Fibroblast of lung (primary cell): Measurements from ENCODE around the gene MT1X. TPM values are rescaled to one million over a fixed set of nuclear protein-coding genes. Genes with fewer than 3 reads are reported as not detected.

Source experiments
- DNase-seq, 2 donors: peaks; one replicate each; pipeline versions ENCODE4 v3.0.0 to v3.0.0-alpha.2; 2010; ENCODE audit warnings: low read depth in 2 of 2
- H2AFZ ChIP-seq: 2 replicates; pipeline ENCODE4 v1.5.1; 2012; ENCODE audit warnings: low read length, control low read depth, inconsistent platforms
- H3K27ac ChIP-seq: 2 replicates; pipeline ENCODE4 v1.5.1; 2011; ENCODE audit warnings: low read length, control low read depth; ENCODE audit not compliant: insufficient read depth
- H3K27me3 ChIP-seq: 2 replicates; pipeline ENCODE4 v1.5.1; 2011; ENCODE audit warnings: mild to moderate bottlenecking, low read length; ENCODE audit not compliant: control insufficient read depth, insufficient read depth
- H3K36me3 ChIP-seq: 2 replicates; pipeline ENCODE4 v1.5.1; 2011; ENCODE audit warnings: low read length; ENCODE audit not compliant: control insufficient read depth, insufficient read depth
- H3K4me1 ChIP-seq: 2 replicates; pipeline ENCODE4 v1.5.1; 2011; ENCODE audit warnings: low read length; ENCODE audit not compliant: control insufficient read depth, insufficient read depth; ENCODE audit errors: extremely low read depth
- H3K4me2 ChIP-seq: 2 replicates; pipeline ENCODE4 v1.5.1; 2011; ENCODE audit warnings: low read length, control low read depth; ENCODE audit not compliant: insufficient read depth; ENCODE audit errors: extremely low read depth
- H3K4me3 ChIP-seq, 4 experiments: fragments of 200-600 bp in 1 of 4; sonication (generic) in 1 of 4; replicated peaks in 1 of 4; 2 replicates each; pipeline ENCODE4 v1.5.1; 2011 to 2016; ENCODE audit warnings: low read length in 4 of 4, low read depth in 3 of 4, mild to moderate bottlenecking in 3 of 4, control low read depth in 2 of 4, inconsistent platforms in 1 of 4, mixed read lengths in 1 of 4; ENCODE audit not compliant: insufficient read depth in 1 of 4; ENCODE audit errors: control extremely low read depth in 1 of 4
- H3K79me2 ChIP-seq: 2 replicates; pipeline ENCODE4 v1.5.1; 2012; ENCODE audit warnings: mild to moderate bottlenecking, low read length, inconsistent platforms; ENCODE audit not compliant: control insufficient read depth, insufficient read depth
- H3K9ac ChIP-seq: 2 replicates; pipeline ENCODE4 v1.5.1; 2011; ENCODE audit warnings: mild to moderate bottlenecking, low read length, control low read depth; ENCODE audit not compliant: insufficient read depth
- H3K9me3 ChIP-seq: 2 replicates; pipeline ENCODE4 v1.5.1; 2012; ENCODE audit warnings: low read depth, low read length; ENCODE audit not compliant: control insufficient read depth, insufficient read depth
- H4K20me1 ChIP-seq: 2 replicates; pipeline ENCODE4 v1.5.1; 2011; ENCODE audit warnings: low read length; ENCODE audit not compliant: control insufficient read depth, insufficient read depth; ENCODE audit errors: extremely low read depth
- EZH2 ChIP-seq: IDR thresholded peaks from 2 replicates; pipeline ENCODE4 v1.5.1; 2012; ENCODE audit warnings: low read length, control low read depth, mild to moderate bottlenecking; ENCODE audit errors: missing control alignments
- polyA plus RNA-seq, 2 donors: library from polyadenylated mRNA; depleted of rRNA in 1 of 2; stranded (reverse) in 1 of 2; unstranded in 1 of 2; fragments of >200 nt; gene quantifications; 2 replicates each; pipeline ENCODE4 v1.2.1, GENCODE V29; 2011 to 2012; ENCODE audit warnings: missing spikeins in 1 of 2
- total RNA-seq: library from RNA; depleted of rRNA; stranded (reverse); fragments of >200 nt; gene quantifications from 2 replicates; pipeline ENCODE4 v1.2.1, GENCODE V29; 2014
- TF ChIP-seq, protein P1 (sequence below), 2 donors: IDR thresholded peaks in 1 of 2; conservative IDR thresholded peaks in 1 of 2; 1 replicate in 1 of 2; 2 replicates in 1 of 2; pipeline ENCODE4 v1.5.1; 2011 to 2012; ENCODE audit warnings: low read length in 2 of 2, control low read depth in 1 of 2, inconsistent platforms in 1 of 2, low read depth in 1 of 2, mild to moderate bottlenecking in 1 of 2

MT1X gene
- total and polyA plus RNA-seq, 2 donors (not counting 1 experiment from before 2014, with no cell fraction given): 137 to 242 TPM

DNA sequence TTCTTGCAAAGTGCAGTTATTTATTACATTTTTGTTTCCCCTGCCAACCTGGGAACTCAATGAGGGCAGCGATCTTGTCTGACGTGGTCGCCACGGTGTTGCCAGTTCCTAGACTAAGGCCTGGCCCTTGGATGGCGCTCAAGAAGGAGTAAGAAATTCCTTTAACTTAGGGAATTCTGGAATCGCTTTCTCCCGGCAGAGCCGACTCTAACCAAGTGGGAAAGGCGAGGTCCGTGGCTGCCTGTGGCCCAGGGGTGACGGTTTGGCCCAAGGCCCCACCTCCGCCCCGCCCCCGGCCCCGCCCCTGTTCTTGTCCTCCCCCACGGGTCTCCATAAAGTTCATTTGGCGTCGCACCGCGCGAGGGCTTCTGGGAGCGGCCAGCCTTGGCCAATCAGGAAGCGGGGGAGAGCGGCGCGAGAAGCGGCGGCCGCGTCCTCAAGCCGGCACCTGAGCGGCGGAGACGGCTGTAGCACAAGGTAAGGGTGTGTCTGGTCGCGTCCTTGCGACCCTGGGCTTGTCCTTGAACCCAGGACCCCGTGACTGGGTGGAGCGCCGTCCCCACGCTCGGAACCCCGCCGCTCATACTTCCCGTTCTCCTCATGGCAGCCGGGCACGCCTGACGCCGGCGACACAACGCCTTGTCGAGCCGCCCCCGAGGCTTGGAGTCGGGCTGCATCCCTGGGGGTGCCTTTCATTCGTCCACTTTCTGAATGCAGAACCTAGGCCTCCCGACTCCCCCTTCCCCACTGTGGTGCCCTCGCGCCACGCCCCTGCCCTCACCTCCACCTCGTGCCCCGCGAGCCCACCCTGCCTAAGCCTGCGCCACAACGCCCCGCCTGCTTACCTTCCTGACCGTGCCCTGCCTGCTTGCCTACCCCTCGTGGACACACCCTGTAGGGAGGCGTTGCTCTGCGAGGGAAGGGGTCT lies 47.7 kb downstream of the MT1X start, which contains the start of gene NUP93:
NUP93 (plus strand) TSS at position 395 of the 928 bp plus-strand sequence. CDS start 18,119 bp downstream, outside the sequence.
- Histone ChIP-seq H3K4me3 (peak within 1 kb of the TSS; percentile 87 to 96 (median 94)), H3K4me1 (peaks cover 4% of the 10 kb centered on the region), H3K79me2 (peaks cover 46% of the 10 kb centered on the region), H3K36me3 (no peaks in the 10 kb centered on the region), H3K9ac (peak within 1 kb of the TSS; percentile 90), H3K27ac (peak within 1 kb of the TSS; percentile 93), H2AFZ (peak within 1 kb of the TSS; percentile 99), H3K4me2 (peak within 1 kb of the TSS; percentile 99), H3K27me3 (no peaks in the 10 kb centered on the region), H3K9me3 (no peaks in the 10 kb centered on the region), H4K20me1 (no peaks in the 10 kb centered on the region)
- DNase-seq: peak; percentile 91 to 92
- TF ChIP-seq, protein P1, sequence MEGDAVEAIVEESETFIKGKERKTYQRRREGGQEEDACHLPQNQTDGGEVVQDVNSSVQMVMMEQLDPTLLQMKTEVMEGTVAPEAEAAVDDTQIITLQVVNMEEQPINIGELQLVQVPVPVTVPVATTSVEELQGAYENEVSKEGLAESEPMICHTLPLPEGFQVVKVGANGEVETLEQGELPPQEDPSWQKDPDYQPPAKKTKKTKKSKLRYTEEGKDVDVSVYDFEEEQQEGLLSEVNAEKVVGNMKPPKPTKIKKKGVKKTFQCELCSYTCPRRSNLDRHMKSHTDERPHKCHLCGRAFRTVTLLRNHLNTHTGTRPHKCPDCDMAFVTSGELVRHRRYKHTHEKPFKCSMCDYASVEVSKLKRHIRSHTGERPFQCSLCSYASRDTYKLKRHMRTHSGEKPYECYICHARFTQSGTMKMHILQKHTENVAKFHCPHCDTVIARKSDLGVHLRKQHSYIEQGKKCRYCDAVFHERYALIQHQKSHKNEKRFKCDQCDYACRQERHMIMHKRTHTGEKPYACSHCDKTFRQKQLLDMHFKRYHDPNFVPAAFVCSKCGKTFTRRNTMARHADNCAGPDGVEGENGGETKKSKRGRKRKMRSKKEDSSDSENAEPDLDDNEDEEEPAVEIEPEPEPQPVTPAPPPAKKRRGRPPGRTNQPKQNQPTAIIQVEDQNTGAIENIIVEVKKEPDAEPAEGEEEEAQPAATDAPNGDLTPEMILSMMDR (conservative IDR thresholded peaks at IDR 0.05 in 1 of 2, IDR thresholded peaks at IDR 0.05 in 1 of 2; ENCODE audit: low read depth in 1 of 2, low read length in 2 of 2): no peak
- TF ChIP-seq EZH2: no peak

DNA sequence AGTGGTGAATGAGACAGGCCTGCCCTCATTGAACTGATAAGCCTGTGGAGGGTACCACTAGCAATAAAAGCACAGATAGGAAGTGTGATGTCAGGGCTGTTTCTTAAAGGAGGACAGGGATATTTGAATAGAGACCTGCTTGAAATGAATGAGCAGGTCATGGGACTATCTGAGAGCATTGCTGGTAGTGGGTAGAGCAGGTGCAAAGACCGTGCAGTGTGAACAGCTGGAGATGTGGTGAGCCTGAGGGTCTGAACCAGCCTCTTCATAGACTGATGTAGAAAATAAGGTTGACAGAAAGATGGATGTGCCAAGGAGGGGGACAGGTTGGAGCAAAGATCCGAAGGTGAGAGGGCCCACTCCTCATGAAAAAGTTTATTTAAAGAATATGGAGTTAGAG lies 50.1 kb downstream of the MT1X start:
- no peaks in the 10 kb centered on the region for H4K20me1 ChIP-seq
- TF ChIP-seq, protein P1 (conservative IDR thresholded peaks at IDR 0.05 in 1 of 2, IDR thresholded peaks at IDR 0.05 in 1 of 2; ENCODE audit: low read depth in 1 of 2, low read length in 2 of 2): no peak
- no peak for TF ChIP-seq EZH2
- H3K36me3 ChIP-seq: no peaks in the 10 kb centered on the region

GRCh38 chr16:56732832-56733231 lies 50.6 kb downstream of the MT1X start:
- no peak for TF ChIP-seq EZH2
- TF ChIP-seq, protein P1 (conservative IDR thresholded peaks at IDR 0.05 in 1 of 2, IDR thresholded peaks at IDR 0.05 in 1 of 2; ENCODE audit: low read depth in 1 of 2, low read length in 2 of 2): no peak
- Histone ChIP-seq H3K36me3 (no peaks in the 10 kb centered on the region), H3K4me1 (peaks cover 4% of the 10 kb centered on the region), H3K27ac (no peak overlapping the region), H3K27me3 (no peaks in the 10 kb centered on the region), H3K79me2 (peaks cover 61% of the 10 kb centered on the region), H2AFZ (no peak overlapping the region), H4K20me1 (no peaks in the 10 kb centered on the region), H3K9me3 (no peaks in the 10 kb centered on the region), H3K4me3 (no peak overlapping the region), H3K4me2 (no peak overlapping the region), H3K9ac (no peak overlapping the region)
- DNase-seq: no peak

More for the DNA sequence above, 50.1 kb downstream of the MT1X start:
- Histone ChIP-seq H3K4me3 (no peak overlapping the region), H3K4me1 (peaks cover 4% of the 10 kb centered on the region), H3K27me3 (no peaks in the 10 kb centered on the region), H3K4me2 (no peak overlapping the region), H3K9ac (no peak overlapping the region), H3K27ac (no peak overlapping the region), H3K9me3 (no peaks in the 10 kb centered on the region), H2AFZ (no peak overlapping the region), H3K79me2 (peaks cover 61% of the 10 kb centered on the region)
- no peak for DNase-seq

Other genes starting within 250 kb of the MT1X start
- 64.2 and 69.9 TPM in 2 replicates for gene NUDT21, start 231.1 kb upstream of the MT1X start, total RNA-seq
- 132 and 136 TPM in 2 replicates for gene NUDT21, start 231.1 kb upstream of the MT1X start, polyA plus RNA-seq
- gene OGFOD1, start 230.9 kb upstream of the MT1X start, total RNA-seq: 54.7 and 55.0 TPM in 2 replicates
- gene OGFOD1, start 230.9 kb upstream of the MT1X start, polyA plus RNA-seq: 101 and 110 TPM in 2 replicates
- 76.3 and 84.9 TPM in 2 replicates for gene BBS2, start 162.4 kb upstream of the MT1X start, total RNA-seq
- 42.5 and 59.9 TPM in 2 replicates for gene BBS2, start 162.4 kb upstream of the MT1X start, polyA plus RNA-seq
- not detected in 2 replicates for gene MT4, start 117.4 kb upstream of the MT1X start, total RNA-seq
- not detected in 2 replicates for gene MT4, start 117.4 kb upstream of the MT1X start, polyA plus RNA-seq
- gene MT3, start 92.9 kb upstream of the MT1X start, total RNA-seq: not detected in 2 replicates
- gene MT3, start 92.9 kb upstream of the MT1X start, polyA plus RNA-seq: not detected in 2 replicates
- 76.5 and 113 TPM in 2 replicates for gene MT2A, start 73.9 kb upstream of the MT1X start, total RNA-seq
- gene MT2A, start 73.9 kb upstream of the MT1X start, polyA plus RNA-seq: 49.2 and 225 TPM in 2 replicates
- gene MT1E, start 56.7 kb upstream of the MT1X start, total RNA-seq: 251 and 390 TPM in 2 replicates
- 465 and 572 TPM in 2 replicates for gene MT1E, start 56.7 kb upstream of the MT1X start, polyA plus RNA-seq
- gene MT1M, start 49.8 kb upstream of the MT1X start, total RNA-seq: 18.5 and 58.8 TPM in 2 replicates
- 6.9 and 8.5 TPM in 2 replicates for gene MT1M, start 49.8 kb upstream of the MT1X start, polyA plus RNA-seq
- 2.3 and 5.3 TPM in 2 replicates for gene MT1A, start 43.8 kb upstream of the MT1X start, total RNA-seq
- 2.9 and 4.8 TPM in 2 replicates for gene MT1A, start 43.8 kb upstream of the MT1X start, polyA plus RNA-seq
- gene MT1B, start 30.6 kb upstream of the MT1X start, total RNA-seq: not detected in 2 replicates
- not detected in 2 replicates for gene MT1B, start 30.6 kb upstream of the MT1X start, polyA plus RNA-seq
- gene MT1F, start 24.5 kb upstream of the MT1X start, total RNA-seq: 0.26 and 2.1 TPM in 2 replicates
- 0.20 and 3.2 TPM in 2 replicates for gene MT1F, start 24.5 kb upstream of the MT1X start, polyA plus RNA-seq
- gene MT1G, start 14.4 kb upstream of the MT1X start, total RNA-seq: 11.6 and 16.4 TPM in 2 replicates
- gene MT1G, start 14.4 kb upstream of the MT1X start, polyA plus RNA-seq: 5.7 and 9.1 TPM in 2 replicates
- gene MT1H, start 12.7 kb upstream of the MT1X start, total RNA-seq: not detected in 2 replicates
- gene MT1H, start 12.7 kb upstream of the MT1X start, polyA plus RNA-seq: not detected in 2 replicates
- gene NUP93, start 47.7 kb downstream of the MT1X start, total RNA-seq: 36.7 and 42.9 TPM in 2 replicates
- gene NUP93, start 47.7 kb downstream of the MT1X start, polyA plus RNA-seq: 37.6 and 61.0 TPM in 2 replicates
- not detected in 2 replicates for gene SLC12A3, start 182.7 kb downstream of the MT1X start, total RNA-seq
- not detected in 2 replicates for gene SLC12A3, start 182.7 kb downstream of the MT1X start, polyA plus RNA-seq
- gene HERPUD1, start 249.7 kb downstream of the MT1X start, total RNA-seq: 111 and 117 TPM in 2 replicates
- 127 and 199 TPM in 2 replicates for gene HERPUD1, start 249.7 kb downstream of the MT1X start, polyA plus RNA-seq